Mesothelial cell of epicardium (in vitro differentiated cells): ENCODE measurements around the gene GMDS. TPM values are rescaled to one million over a fixed set of nuclear protein-coding genes. Genes with fewer than 3 reads are reported as not detected.

Experiments used
- DNase-seq, 2 experiments: peaks; one replicate each; pipeline ENCODE4 v3.0.0; 2021; ENCODE audit warnings: low spot score in 2 of 2; ENCODE audit not compliant: unreplicated experiment in 2 of 2
- H3K27ac Mint-ChIP-seq: 2 replicates; pipeline ENCODE4 v1.8.0; 2021; ENCODE audit warnings: mixed read lengths
- H3K27me3 Mint-ChIP-seq: 2 replicates; pipeline ENCODE4 v1.8.0; 2021; ENCODE audit warnings: low read depth, mixed read lengths
- H3K36me3 Mint-ChIP-seq: 2 replicates; pipeline ENCODE4 v1.8.0; 2021; ENCODE audit warnings: mixed read lengths
- H3K4me1 Mint-ChIP-seq: 2 replicates; pipeline ENCODE4 v1.8.0; 2021; ENCODE audit warnings: mixed read lengths
- H3K4me3 Mint-ChIP-seq: 2 replicates; pipeline ENCODE4 v1.8.0; 2021; ENCODE audit warnings: mild to moderate bottlenecking, moderate library complexity, mixed read lengths
- H3K9me3 Mint-ChIP-seq: 2 replicates; pipeline ENCODE4 v1.8.0; 2021; ENCODE audit warnings: mixed read lengths
- CTCF ChIP-seq: fragments of 200-600 bp; sonication (generic); IDR thresholded peaks from one replicate; pipeline ENCODE4 v1.5.0; 2021; ENCODE audit warnings: antibody characterized with exemption; ENCODE audit not compliant: unreplicated experiment
- total RNA-seq: library from RNA; stranded (reverse); gene quantifications from 3 replicates; pipeline ENCODE4 v1.2.1, GENCODE V29; 2021

Gene GMDS
- total RNA-seq, 1 donor from 2014 or later: 39.9 TPM

DNA sequence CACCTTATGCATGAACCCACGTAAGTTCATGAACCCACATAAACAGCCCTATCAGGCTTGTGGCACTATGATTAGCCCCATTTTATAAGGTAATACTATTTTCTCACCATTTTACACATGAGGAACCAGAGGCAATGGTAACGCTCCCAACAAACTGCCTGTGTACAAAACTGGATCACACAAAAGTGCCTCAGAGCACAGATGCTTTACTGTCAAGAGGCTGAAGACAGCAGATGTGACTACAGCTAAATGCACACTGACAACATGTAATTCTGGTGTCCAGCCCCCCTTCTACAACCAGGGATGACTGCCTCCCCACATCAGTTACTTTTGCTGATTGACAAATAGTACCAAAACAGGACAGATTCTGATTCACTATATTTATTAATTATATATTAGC lies 69.6 kb downstream of the GMDS start:
- Mint-ChIP-seq H3K27ac (no peak overlapping the region), H3K4me1 (peaks cover 19% of the 10 kb centered on the region), H3K9me3 (peaks cover 12% of the 10 kb centered on the region), H3K27me3 (no peaks in the 10 kb centered on the region), H3K4me3 (no peak overlapping the region), H3K36me3 (no peaks in the 10 kb centered on the region)
- no peak for TF ChIP-seq CTCF
- DNase-seq: no peak

GRCh38 chr6:2173203-2173961 lies 72.0 kb downstream of the GMDS start:
- Mint-ChIP-seq H3K27ac (no peak overlapping the region), H3K4me1 (peaks cover 25% of the 10 kb centered on the region), H3K4me3 (no peak overlapping the region), H3K36me3 (no peaks in the 10 kb centered on the region), H3K9me3 (peaks cover 11% of the 10 kb centered on the region), H3K27me3 (no peaks in the 10 kb centered on the region)
- no peak for TF ChIP-seq CTCF
- DNase-seq: no peak

GRCh38 chr6:2171728-2172127 lies 73.7 kb downstream of the GMDS start:
- H3K27me3 Mint-ChIP-seq: no peaks in the 10 kb centered on the region
- H3K9me3 Mint-ChIP-seq: peaks cover 5% of the 10 kb centered on the region
- peak overlapping the region; percentile 28 for H3K27ac Mint-ChIP-seq
- TF ChIP-seq CTCF: no peak
- H3K4me1 Mint-ChIP-seq: peaks cover 25% of the 10 kb centered on the region
- H3K36me3 Mint-ChIP-seq: no peaks in the 10 kb centered on the region
- no peak for DNase-seq
- H3K4me3 Mint-ChIP-seq: no peak overlapping the region

DNA sequence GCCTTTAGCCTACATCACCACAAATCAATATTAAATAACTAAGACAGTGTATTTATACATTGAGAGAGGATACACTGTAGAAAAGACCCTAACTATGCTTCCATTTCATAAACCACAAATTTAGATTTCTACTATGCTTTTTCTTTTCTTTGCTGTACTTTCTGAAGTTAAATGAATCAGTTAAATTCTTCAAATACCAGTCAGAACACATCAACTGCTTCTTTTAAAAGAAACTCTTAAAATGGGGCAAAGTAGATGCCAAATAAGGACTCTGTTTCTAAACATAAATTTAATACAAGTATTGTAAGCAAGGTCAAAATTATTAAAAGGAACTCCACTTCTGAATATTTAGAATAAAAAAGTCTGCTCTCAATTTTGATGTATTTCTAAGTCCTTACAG lies 76.9 kb downstream of the GMDS start:
- peaks cover 17% of the 10 kb centered on the region for H3K9me3 Mint-ChIP-seq
- TF ChIP-seq CTCF: no peak
- H3K36me3 Mint-ChIP-seq: no peaks in the 10 kb centered on the region
- no peak overlapping the region for H3K4me3 Mint-ChIP-seq
- H3K27me3 Mint-ChIP-seq: no peaks in the 10 kb centered on the region
- peaks cover 25% of the 10 kb centered on the region for H3K4me1 Mint-ChIP-seq
- H3K27ac Mint-ChIP-seq: peak overlapping the region; percentile 52
- DNase-seq: no peak

DNA sequence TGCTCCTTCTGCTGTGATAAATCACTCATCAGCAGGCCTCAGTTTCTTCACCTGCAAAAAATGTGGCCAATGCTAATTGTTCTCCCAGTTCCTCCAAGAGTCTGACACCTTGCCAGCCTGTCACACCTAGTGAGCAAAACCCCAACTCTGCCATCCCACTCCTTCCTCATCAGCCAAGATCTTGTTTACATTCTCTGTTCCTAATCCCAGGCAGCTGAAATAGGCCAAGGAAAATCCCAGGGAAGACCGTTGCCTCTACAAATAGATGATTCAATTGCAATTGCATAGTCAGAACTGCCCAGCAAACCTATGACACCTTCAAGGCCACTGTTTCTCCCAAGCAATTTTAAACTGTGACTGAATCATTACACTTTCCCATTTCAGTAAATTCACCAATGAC lies 78.7 kb downstream of the GMDS start:
- no peaks in the 10 kb centered on the region for H3K27me3 Mint-ChIP-seq
- H3K9me3 Mint-ChIP-seq: peaks cover 17% of the 10 kb centered on the region
- no peak overlapping the region for H3K4me3 Mint-ChIP-seq
- no peaks in the 10 kb centered on the region for H3K36me3 Mint-ChIP-seq
- TF ChIP-seq CTCF: no peak
- H3K4me1 Mint-ChIP-seq: peaks cover 20% of the 10 kb centered on the region
- no peak for DNase-seq
- H3K27ac Mint-ChIP-seq: no peak overlapping the region
